Fibroblast of lung (primary cell): ENCODE measurements around the gene CACNB2. TPM values are rescaled to one million over a fixed set of nuclear protein-coding genes. Genes with fewer than 3 reads are reported as not detected.

Experiments
- DNase-seq, 2 donors: peaks; one replicate each; pipeline versions ENCODE4 v3.0.0 to v3.0.0-alpha.2; 2010; ENCODE audit warnings: low read depth in 2 of 2
- H2AFZ ChIP-seq: 2 replicates; pipeline ENCODE4 v1.5.1; 2012; ENCODE audit warnings: low read length, control low read depth, inconsistent platforms
- H3K27ac ChIP-seq: 2 replicates; pipeline ENCODE4 v1.5.1; 2011; ENCODE audit warnings: low read length, control low read depth; ENCODE audit not compliant: insufficient read depth
- H3K27me3 ChIP-seq: 2 replicates; pipeline ENCODE4 v1.5.1; 2011; ENCODE audit warnings: mild to moderate bottlenecking, low read length; ENCODE audit not compliant: control insufficient read depth, insufficient read depth
- H3K36me3 ChIP-seq: 2 replicates; pipeline ENCODE4 v1.5.1; 2011; ENCODE audit warnings: low read length; ENCODE audit not compliant: control insufficient read depth, insufficient read depth
- H3K4me1 ChIP-seq: 2 replicates; pipeline ENCODE4 v1.5.1; 2011; ENCODE audit warnings: low read length; ENCODE audit not compliant: control insufficient read depth, insufficient read depth; ENCODE audit errors: extremely low read depth
- H3K4me2 ChIP-seq: 2 replicates; pipeline ENCODE4 v1.5.1; 2011; ENCODE audit warnings: low read length, control low read depth; ENCODE audit not compliant: insufficient read depth; ENCODE audit errors: extremely low read depth
- H3K4me3 ChIP-seq, 4 experiments: fragments of 200-600 bp in 1 of 4; sonication (generic) in 1 of 4; replicated peaks in 1 of 4; 2 replicates each; pipeline ENCODE4 v1.5.1; 2011 to 2016; ENCODE audit warnings: low read length in 4 of 4, low read depth in 3 of 4, mild to moderate bottlenecking in 3 of 4, control low read depth in 2 of 4, inconsistent platforms in 1 of 4, mixed read lengths in 1 of 4; ENCODE audit not compliant: insufficient read depth in 1 of 4; ENCODE audit errors: control extremely low read depth in 1 of 4
- H3K79me2 ChIP-seq: 2 replicates; pipeline ENCODE4 v1.5.1; 2012; ENCODE audit warnings: mild to moderate bottlenecking, low read length, inconsistent platforms; ENCODE audit not compliant: control insufficient read depth, insufficient read depth
- H3K9ac ChIP-seq: 2 replicates; pipeline ENCODE4 v1.5.1; 2011; ENCODE audit warnings: mild to moderate bottlenecking, low read length, control low read depth; ENCODE audit not compliant: insufficient read depth
- H3K9me3 ChIP-seq: 2 replicates; pipeline ENCODE4 v1.5.1; 2012; ENCODE audit warnings: low read depth, low read length; ENCODE audit not compliant: control insufficient read depth, insufficient read depth
- H4K20me1 ChIP-seq: 2 replicates; pipeline ENCODE4 v1.5.1; 2011; ENCODE audit warnings: low read length; ENCODE audit not compliant: control insufficient read depth, insufficient read depth; ENCODE audit errors: extremely low read depth
- EZH2 ChIP-seq: IDR thresholded peaks from 2 replicates; pipeline ENCODE4 v1.5.1; 2012; ENCODE audit warnings: low read length, control low read depth, mild to moderate bottlenecking; ENCODE audit errors: missing control alignments
- polyA plus RNA-seq, 2 donors: library from polyadenylated mRNA; depleted of rRNA in 1 of 2; stranded (reverse) in 1 of 2; unstranded in 1 of 2; fragments of >200 nt; gene quantifications; 2 replicates each; pipeline ENCODE4 v1.2.1, GENCODE V29; 2011 to 2012; ENCODE audit warnings: missing spikeins in 1 of 2
- total RNA-seq: library from RNA; depleted of rRNA; stranded (reverse); fragments of >200 nt; gene quantifications from 2 replicates; pipeline ENCODE4 v1.2.1, GENCODE V29; 2014
- TF ChIP-seq, protein P1 (sequence below), 2 donors: IDR thresholded peaks in 1 of 2; conservative IDR thresholded peaks in 1 of 2; 1 replicate in 1 of 2; 2 replicates in 1 of 2; pipeline ENCODE4 v1.5.1; 2011 to 2012; ENCODE audit warnings: low read length in 2 of 2, control low read depth in 1 of 2, inconsistent platforms in 1 of 2, low read depth in 1 of 2, mild to moderate bottlenecking in 1 of 2

The CACNB2 gene
- total and polyA plus RNA-seq, 2 donors (not counting 1 experiment from before 2014, with no cell fraction given), result 0.66 to 0.70 TPM

DNA sequence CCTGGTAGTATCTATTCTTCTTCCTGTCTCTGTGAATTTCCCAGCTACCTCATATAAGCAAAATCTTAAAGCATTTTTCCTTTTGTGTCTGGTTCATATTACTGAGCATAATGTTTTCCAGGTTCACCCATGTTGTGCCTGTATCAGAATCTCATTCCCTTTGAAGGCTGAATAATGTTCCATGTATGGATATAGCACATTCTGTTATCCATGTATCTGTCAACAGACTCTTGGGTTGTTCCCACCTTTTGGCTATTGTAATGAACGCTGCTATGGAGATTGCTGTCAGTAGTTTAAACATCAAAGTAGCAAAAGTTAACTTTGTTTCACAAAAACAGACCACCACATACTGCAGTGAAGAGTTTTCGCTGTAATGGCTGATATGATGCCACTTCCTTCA is 411.2 kb downstream of the CACNB2 start:
- Histone ChIP-seq H3K27me3 (no peaks in the 10 kb centered on the region), H3K4me3 (no peak overlapping the region), H3K9me3 (no peaks in the 10 kb centered on the region), H3K4me1 (no peaks in the 10 kb centered on the region), H3K79me2 (no peaks in the 10 kb centered on the region), H4K20me1 (no peaks in the 10 kb centered on the region), H3K9ac (no peak overlapping the region), H3K27ac (no peak overlapping the region), H2AFZ (no peak overlapping the region), H3K4me2 (no peak overlapping the region), H3K36me3 (no peaks in the 10 kb centered on the region)
- no peak for DNase-seq
- TF ChIP-seq, protein P1, sequence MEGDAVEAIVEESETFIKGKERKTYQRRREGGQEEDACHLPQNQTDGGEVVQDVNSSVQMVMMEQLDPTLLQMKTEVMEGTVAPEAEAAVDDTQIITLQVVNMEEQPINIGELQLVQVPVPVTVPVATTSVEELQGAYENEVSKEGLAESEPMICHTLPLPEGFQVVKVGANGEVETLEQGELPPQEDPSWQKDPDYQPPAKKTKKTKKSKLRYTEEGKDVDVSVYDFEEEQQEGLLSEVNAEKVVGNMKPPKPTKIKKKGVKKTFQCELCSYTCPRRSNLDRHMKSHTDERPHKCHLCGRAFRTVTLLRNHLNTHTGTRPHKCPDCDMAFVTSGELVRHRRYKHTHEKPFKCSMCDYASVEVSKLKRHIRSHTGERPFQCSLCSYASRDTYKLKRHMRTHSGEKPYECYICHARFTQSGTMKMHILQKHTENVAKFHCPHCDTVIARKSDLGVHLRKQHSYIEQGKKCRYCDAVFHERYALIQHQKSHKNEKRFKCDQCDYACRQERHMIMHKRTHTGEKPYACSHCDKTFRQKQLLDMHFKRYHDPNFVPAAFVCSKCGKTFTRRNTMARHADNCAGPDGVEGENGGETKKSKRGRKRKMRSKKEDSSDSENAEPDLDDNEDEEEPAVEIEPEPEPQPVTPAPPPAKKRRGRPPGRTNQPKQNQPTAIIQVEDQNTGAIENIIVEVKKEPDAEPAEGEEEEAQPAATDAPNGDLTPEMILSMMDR (conservative IDR thresholded peaks at IDR 0.05 in 1 of 2, IDR thresholded peaks at IDR 0.05 in 1 of 2; ENCODE audit: low read depth in 1 of 2, low read length in 2 of 2), result no peak
- no peak for TF ChIP-seq EZH2

DNA sequence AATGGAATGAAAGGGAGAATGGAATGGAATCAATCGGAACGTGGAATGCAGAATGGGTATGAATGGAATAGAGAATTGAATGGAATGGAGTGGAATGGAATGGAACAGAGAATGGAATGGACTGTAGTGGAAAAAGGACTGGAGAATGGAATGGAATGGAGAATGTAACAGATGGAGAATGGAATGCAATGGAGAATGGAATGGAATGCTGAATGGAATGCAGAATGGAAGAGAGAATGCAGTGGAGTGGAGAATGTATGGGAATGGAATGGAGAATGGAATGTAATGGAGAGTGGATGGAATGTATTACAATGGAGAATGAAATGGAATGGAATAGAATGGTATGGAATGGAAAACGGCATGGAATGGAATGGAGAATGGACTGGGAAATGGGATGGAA is 414.3 kb downstream of the CACNB2 start:
- no peak overlapping the region for H3K4me2 ChIP-seq

DNA sequence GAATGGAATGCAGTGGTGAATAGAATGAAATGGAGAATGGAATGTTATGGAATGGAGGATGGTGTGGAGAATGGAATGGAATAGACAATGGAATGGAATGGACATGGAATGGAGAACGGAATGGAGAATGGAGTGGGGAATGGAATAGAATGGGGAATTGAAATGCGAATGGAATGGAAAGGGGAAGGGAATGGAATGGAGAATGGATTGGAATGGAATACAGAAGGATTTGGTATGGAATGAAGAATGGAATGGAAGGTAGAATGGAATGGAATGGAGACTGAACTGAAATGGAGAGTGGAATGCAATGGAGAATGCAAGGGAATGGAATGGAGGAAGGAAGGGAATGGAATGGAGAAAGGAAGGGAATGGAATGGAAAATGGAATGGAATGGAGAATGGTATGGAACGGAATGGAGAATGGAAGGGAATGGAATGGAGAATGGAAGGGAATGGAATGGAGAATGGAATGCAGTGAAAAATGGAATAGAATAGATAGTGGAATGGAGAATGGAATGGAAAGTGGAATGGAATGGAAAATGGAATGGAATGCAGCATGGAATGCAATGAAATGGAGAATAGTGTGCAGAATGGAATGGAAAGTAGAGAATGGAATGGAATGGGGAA is 416.4 kb downstream of the CACNB2 start:
- H3K4me2 ChIP-seq, result no peak overlapping the region
- no peak overlapping the region for H3K4me3 ChIP-seq
- H3K9me3 ChIP-seq, result no peaks in the 10 kb centered on the region
- H3K4me1 ChIP-seq, result no peaks in the 10 kb centered on the region
- no peak for TF ChIP-seq EZH2
- TF ChIP-seq, protein P1 (conservative IDR thresholded peaks at IDR 0.05 in 1 of 2, IDR thresholded peaks at IDR 0.05 in 1 of 2; ENCODE audit: low read depth in 1 of 2, low read length in 2 of 2), result no peak
- no peak overlapping the region for H3K9ac ChIP-seq
- no peaks in the 10 kb centered on the region for H3K36me3 ChIP-seq
- no peak for DNase-seq
- H2AFZ ChIP-seq, result no peak overlapping the region
- H4K20me1 ChIP-seq, result no peaks in the 10 kb centered on the region
- H3K27ac ChIP-seq, result no peak overlapping the region
- no peaks in the 10 kb centered on the region for H3K79me2 ChIP-seq
- H3K27me3 ChIP-seq, result no peaks in the 10 kb centered on the region

More for the DNA sequence above, 414.3 kb downstream of the CACNB2 start:
- H3K9ac ChIP-seq, result no peak overlapping the region
- H3K79me2 ChIP-seq, result no peaks in the 10 kb centered on the region
- H3K27me3 ChIP-seq, result no peaks in the 10 kb centered on the region
- H3K4me3 ChIP-seq, result no peak overlapping the region
- TF ChIP-seq EZH2, result no peak
- TF ChIP-seq, protein P1 (conservative IDR thresholded peaks at IDR 0.05 in 1 of 2, IDR thresholded peaks at IDR 0.05 in 1 of 2; ENCODE audit: low read depth in 1 of 2, low read length in 2 of 2), result no peak
- H3K4me1 ChIP-seq, result no peaks in the 10 kb centered on the region
- DNase-seq, result peak in 1 of 2 donors; percentile 29
- no peak overlapping the region for H2AFZ ChIP-seq
- H4K20me1 ChIP-seq, result no peaks in the 10 kb centered on the region
- H3K36me3 ChIP-seq, result no peaks in the 10 kb centered on the region
- H3K9me3 ChIP-seq, result no peaks in the 10 kb centered on the region
- H3K27ac ChIP-seq, result no peak overlapping the region
